Measurements from ENCODE around the gene DYNLT2. TPM values are rescaled to one million over a fixed set of nuclear protein-coding genes. Genes with fewer than 3 reads are reported as not detected.

DYNLT2 gene
- total RNA-seq, 1 experiment from 2014 or later, result 2.1 TPM

DNA sequence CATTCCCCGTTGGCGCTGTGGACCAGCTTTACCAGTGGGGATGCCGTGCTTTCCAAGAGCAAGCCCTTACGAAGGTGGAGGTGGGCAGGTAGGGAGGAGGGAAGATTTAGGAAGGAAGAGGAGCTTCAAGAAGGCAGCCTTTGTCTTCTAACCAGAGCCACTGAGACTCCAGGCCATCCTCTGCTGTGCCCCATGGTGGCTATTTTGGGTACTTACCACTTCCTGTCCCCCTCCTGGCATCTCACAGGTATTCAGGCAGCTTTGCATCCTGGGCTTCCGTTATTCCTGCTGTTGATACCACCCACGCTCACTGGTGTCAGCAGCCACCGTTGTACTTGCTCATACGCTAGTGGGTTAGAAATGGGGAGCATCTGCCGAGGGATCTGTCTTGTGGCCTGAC is 23.0 kb upstream of the DYNLT2 start:
- Histone ChIP-seq H3K36me3 (ENCODE audit: control insufficient read depth, insufficient read depth, low read length) (peaks cover 8% of the 10 kb centered on the region; the same call in 1 of the 2 replicates), H3K9me3 (ENCODE audit: control insufficient read depth, insufficient read depth, low read depth, low read length) (no peaks in the 10 kb centered on the region), H3K27me3 (ENCODE audit: control insufficient read depth, insufficient read depth, low read length) (no peaks in the 10 kb centered on the region), H3K4me1 (ENCODE audit: control insufficient read depth, insufficient read depth, low read length) (no peaks in the 10 kb centered on the region), H3K27ac (ENCODE audit: low read length) (no peak overlapping the region), H3K4me3 (ENCODE audit: low read depth in 2 of 2, low read length in 2 of 2) (no peak overlapping the region)
- CTCF ChIA-PET, result no interaction called here
- BruUV-seq (replicated peaks), result no TSS peak
- POLR2A ChIA-PET, result no interaction called here
- ATAC-seq (no peak), DNase-seq (ENCODE audit: low read depth, low spot score) (no peak)
- in situ Hi-C loops (cut with HindIII; ENCODE audit: low pct_unique_long_range_greater_than_20kb, low sequenced_read_pairs), result no loop called here
- intact Hi-C loops (cut with micrococcal nuclease; ENCODE audit: unreplicated experiment), result no loop called here
- TF ChIP-seq POLR2AphosphoS5 (IDR thresholded peaks at IDR 0.05; ENCODE audit: low read depth, low read length), result no peak
- TF ChIP-seq, protein P1, sequence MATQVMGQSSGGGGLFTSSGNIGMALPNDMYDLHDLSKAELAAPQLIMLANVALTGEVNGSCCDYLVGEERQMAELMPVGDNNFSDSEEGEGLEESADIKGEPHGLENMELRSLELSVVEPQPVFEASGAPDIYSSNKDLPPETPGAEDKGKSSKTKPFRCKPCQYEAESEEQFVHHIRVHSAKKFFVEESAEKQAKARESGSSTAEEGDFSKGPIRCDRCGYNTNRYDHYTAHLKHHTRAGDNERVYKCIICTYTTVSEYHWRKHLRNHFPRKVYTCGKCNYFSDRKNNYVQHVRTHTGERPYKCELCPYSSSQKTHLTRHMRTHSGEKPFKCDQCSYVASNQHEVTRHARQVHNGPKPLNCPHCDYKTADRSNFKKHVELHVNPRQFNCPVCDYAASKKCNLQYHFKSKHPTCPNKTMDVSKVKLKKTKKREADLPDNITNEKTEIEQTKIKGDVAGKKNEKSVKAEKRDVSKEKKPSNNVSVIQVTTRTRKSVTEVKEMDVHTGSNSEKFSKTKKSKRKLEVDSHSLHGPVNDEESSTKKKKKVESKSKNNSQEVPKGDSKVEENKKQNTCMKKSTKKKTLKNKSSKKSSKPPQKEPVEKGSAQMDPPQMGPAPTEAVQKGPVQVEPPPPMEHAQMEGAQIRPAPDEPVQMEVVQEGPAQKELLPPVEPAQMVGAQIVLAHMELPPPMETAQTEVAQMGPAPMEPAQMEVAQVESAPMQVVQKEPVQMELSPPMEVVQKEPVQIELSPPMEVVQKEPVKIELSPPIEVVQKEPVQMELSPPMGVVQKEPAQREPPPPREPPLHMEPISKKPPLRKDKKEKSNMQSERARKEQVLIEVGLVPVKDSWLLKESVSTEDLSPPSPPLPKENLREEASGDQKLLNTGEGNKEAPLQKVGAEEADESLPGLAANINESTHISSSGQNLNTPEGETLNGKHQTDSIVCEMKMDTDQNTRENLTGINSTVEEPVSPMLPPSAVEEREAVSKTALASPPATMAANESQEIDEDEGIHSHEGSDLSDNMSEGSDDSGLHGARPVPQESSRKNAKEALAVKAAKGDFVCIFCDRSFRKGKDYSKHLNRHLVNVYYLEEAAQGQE (IDR thresholded peaks at IDR 0.05; ENCODE audit: insufficient read depth in 1 of 2, low read depth in 2 of 2, low read length in 1 of 2), result no peak
- TF ChIP-seq, protein P2, sequence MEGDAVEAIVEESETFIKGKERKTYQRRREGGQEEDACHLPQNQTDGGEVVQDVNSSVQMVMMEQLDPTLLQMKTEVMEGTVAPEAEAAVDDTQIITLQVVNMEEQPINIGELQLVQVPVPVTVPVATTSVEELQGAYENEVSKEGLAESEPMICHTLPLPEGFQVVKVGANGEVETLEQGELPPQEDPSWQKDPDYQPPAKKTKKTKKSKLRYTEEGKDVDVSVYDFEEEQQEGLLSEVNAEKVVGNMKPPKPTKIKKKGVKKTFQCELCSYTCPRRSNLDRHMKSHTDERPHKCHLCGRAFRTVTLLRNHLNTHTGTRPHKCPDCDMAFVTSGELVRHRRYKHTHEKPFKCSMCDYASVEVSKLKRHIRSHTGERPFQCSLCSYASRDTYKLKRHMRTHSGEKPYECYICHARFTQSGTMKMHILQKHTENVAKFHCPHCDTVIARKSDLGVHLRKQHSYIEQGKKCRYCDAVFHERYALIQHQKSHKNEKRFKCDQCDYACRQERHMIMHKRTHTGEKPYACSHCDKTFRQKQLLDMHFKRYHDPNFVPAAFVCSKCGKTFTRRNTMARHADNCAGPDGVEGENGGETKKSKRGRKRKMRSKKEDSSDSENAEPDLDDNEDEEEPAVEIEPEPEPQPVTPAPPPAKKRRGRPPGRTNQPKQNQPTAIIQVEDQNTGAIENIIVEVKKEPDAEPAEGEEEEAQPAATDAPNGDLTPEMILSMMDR (IDR thresholded peaks at IDR 0.05), result no peak
- no peak for TF ChIP-seq TCF7L2 (IDR thresholded peaks at IDR 0.05; ENCODE audit: low read depth, low read length)
- no peak for TF ChIP-seq SIN3A (IDR thresholded peaks at IDR 0.05; ENCODE audit: borderline replicate concordance, insufficient read depth, low read depth, low read length)

DNA sequence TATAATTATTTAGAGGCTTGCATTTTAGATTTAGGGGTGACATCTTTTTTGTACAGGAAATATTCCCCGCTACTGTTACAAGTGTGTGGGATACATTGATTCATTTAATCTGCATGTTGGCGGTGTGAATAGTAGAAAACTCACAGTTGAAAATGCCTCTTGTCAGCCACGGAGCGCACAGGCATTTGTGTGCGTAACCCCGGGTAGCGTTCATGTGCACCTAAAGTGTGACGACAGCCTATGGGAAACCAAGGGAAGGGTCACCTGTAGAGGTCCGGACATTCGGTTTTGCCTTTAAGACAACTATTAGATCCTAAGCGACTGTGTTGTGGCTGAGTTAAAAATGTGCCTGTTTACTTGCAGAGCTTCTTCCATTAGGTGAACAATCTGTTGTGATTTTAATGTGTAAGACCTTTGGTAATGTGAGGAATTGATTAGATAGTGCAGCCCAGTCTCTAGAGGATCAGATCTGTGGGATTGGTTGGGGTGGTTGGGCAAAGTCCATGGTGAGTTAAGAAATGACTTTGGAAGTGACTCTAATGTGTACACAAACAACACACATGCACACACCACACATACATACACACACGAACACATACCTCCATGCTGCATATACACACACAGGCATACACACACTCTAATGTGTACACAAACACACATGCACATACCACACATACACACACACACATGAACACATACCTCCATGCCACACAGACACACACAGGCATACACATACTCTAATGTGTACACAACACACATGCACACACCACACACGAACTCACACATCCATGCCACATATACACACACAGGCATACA is 15.8 kb upstream of the DYNLT2 start:
- Histone ChIP-seq H3K27me3 (ENCODE audit: control insufficient read depth, insufficient read depth, low read length) (no peaks in the 10 kb centered on the region), H3K9me3 (ENCODE audit: control insufficient read depth, insufficient read depth, low read depth, low read length) (no peaks in the 10 kb centered on the region), H3K4me1 (ENCODE audit: control insufficient read depth, insufficient read depth, low read length) (no peaks in the 10 kb centered on the region), H3K4me3 (ENCODE audit: low read depth in 2 of 2, low read length in 2 of 2) (no peak overlapping the region), H3K27ac (ENCODE audit: low read length) (no peak overlapping the region), H3K36me3 (ENCODE audit: control insufficient read depth, insufficient read depth, low read length) (peaks cover 13% of the 10 kb centered on the region; the same call in 1 of the 2 replicates)
- ChIA-PET CTCF (no interaction called here), POLR2A (interaction anchor here (0.6 to 0.7 kb wide), 2 partner anchors 787 to 839 kb away, joined by 3 to 4 read pairs; partner anchors contain the start of gene TBP)
- intact Hi-C loops (cut with micrococcal nuclease; ENCODE audit: unreplicated experiment) (no loop called here), in situ Hi-C loops (cut with HindIII; ENCODE audit: low pct_unique_long_range_greater_than_20kb, low sequenced_read_pairs) (no loop called here)
- no peak for DNase-seq (ENCODE audit: low read depth, low spot score)
- TF ChIP-seq, protein P1 (IDR thresholded peaks at IDR 0.05; ENCODE audit: insufficient read depth in 1 of 2, low read depth in 2 of 2, low read length in 1 of 2), result no peak
- TF ChIP-seq, protein P2 (IDR thresholded peaks at IDR 0.05), result no peak
- TF ChIP-seq SIN3A (IDR thresholded peaks at IDR 0.05; ENCODE audit: borderline replicate concordance, insufficient read depth, low read depth, low read length) (no peak), TCF7L2 (IDR thresholded peaks at IDR 0.05; ENCODE audit: low read depth, low read length) (no peak), POLR2AphosphoS5 (IDR thresholded peaks at IDR 0.05; ENCODE audit: low read depth, low read length) (no peak)
- no TSS peak for BruUV-seq (replicated peaks)
- ATAC-seq, result no peak

All from Panc1 (cell line).